Measurements from ENCODE around the gene CFAP92. TPM values are rescaled to one million over a fixed set of nuclear protein-coding genes. Genes with fewer than 3 reads are reported as not detected.

Gene CFAP92
- total and polyA plus RNA-seq, 8 donors: 0.37 to 1.3 (median 0.46) TPM

- Histone ChIP-seq H3K27me3 (no peaks in the 10 kb centered on the region), H3K4me1 (peaks cover 6 to 32% (median 22%) of the 10 kb centered on the region in 3 donors), H3K36me3 (no peaks in the 10 kb centered on the region), H3K27ac (peak overlapping the region; percentile 74 to 92 (median 88)), H3K9me3 (no peaks in the 10 kb centered on the region), H3K4me3 (peak overlapping the region; percentile 56 to 83 (median 78))
- intact Hi-C loops (cut with DNase I): no loop called here
- DNase-seq (no peak), FAIRE-seq (no peak), ATAC-seq (peak; percentile 19 to 62 (median 44))
- WGBS, 2 donors: 2% methylated on average over 14 of the region's 14 CpGs
- TF ChIP-seq CTCF (IDR thresholded peaks at IDR 0.05): no peak
Measured at GRCh38 chr3:128878556-128879124, 115.2 kb downstream of the CFAP92 start.

GRCh38 chr3:128878011-128878457 lies 115.8 kb downstream of the CFAP92 start:
- TF ChIP-seq CTCF (IDR thresholded peaks at IDR 0.05): no peak
- no peak for ATAC-seq
- WGBS, 2 donors: 66% methylated on average over 7 of the region's 7 CpGs
- Histone ChIP-seq H3K9me3 (no peaks in the 10 kb centered on the region), H3K36me3 (no peaks in the 10 kb centered on the region), H3K4me1 (peaks cover 6 to 32% (median 22%) of the 10 kb centered on the region in 3 donors), H3K27ac (peak overlapping the region in 2 of 4 donors; percentile 74 to 86), H3K27me3 (no peaks in the 10 kb centered on the region), H3K4me3 (peak overlapping the region in 3 of 4 donors; percentile 75 to 83 (median 80))
- intact Hi-C loops (cut with DNase I): no loop called here
- no peak for DNase-seq
- FAIRE-seq: no peak

GRCh38 chr3:128875556-128876120 lies 118.2 kb downstream of the CFAP92 start:
- intact Hi-C loops (cut with DNase I): no loop called here
- peak in 1 of 4 donors; percentile 25 for TF ChIP-seq CTCF (IDR thresholded peaks at IDR 0.05)
- H3K27ac ChIP-seq: no peak overlapping the region
- ATAC-seq: no peak
- WGBS, 2 donors: 38 to 49% methylated on average over 12 of the region's 12 CpGs
- FAIRE-seq: no peak
- H3K9me3 ChIP-seq: no peaks in the 10 kb centered on the region
- peaks cover 0 to 14% (median 6%) of the 10 kb centered on the region in 3 donors for H3K4me1 ChIP-seq
- no peak overlapping the region for H3K4me3 ChIP-seq
- H3K27me3 ChIP-seq: no peaks in the 10 kb centered on the region
- no peaks in the 10 kb centered on the region for H3K36me3 ChIP-seq
- peak in 2 of 6 donors; percentile 19 to 60 for DNase-seq

- no peak for ATAC-seq
- FAIRE-seq: no peak
- Histone ChIP-seq H3K36me3 (no peaks in the 10 kb centered on the region), H3K27me3 (no peaks in the 10 kb centered on the region), H3K27ac (no peak overlapping the region), H3K4me1 (peaks cover 0 to 10% (median 6%) of the 10 kb centered on the region in 3 donors), H3K4me3 (no peak overlapping the region), H3K9me3 (no peaks in the 10 kb centered on the region)
- intact Hi-C loops (cut with DNase I): no loop called here
- WGBS, 2 donors: 48 to 55% methylated on average over 3 of the region's 3 CpGs
- DNase-seq: no peak
- TF ChIP-seq CTCF (IDR thresholded peaks at IDR 0.05): no peak
Measured at GRCh38 chr3:128874481-128875180, 119.2 kb downstream of the CFAP92 start.

Data from pancreas (tissue), 10 donors.